Stimulated activated CD4-positive, alpha-beta T cell treated with anti-CD3 and anti-CD28 coated beads, Interleukin-4, amount 100 ng/mL, for 4 hours (primary cell): ENCODE results near the gene PPP1R12C.

ENCODE experiments used
- DNase-seq, 2 experiments: peaks; one replicate each; pipeline ENCODE4 v3.0.0-alpha.2; 2020

Gene PPP1R12C

DNA sequence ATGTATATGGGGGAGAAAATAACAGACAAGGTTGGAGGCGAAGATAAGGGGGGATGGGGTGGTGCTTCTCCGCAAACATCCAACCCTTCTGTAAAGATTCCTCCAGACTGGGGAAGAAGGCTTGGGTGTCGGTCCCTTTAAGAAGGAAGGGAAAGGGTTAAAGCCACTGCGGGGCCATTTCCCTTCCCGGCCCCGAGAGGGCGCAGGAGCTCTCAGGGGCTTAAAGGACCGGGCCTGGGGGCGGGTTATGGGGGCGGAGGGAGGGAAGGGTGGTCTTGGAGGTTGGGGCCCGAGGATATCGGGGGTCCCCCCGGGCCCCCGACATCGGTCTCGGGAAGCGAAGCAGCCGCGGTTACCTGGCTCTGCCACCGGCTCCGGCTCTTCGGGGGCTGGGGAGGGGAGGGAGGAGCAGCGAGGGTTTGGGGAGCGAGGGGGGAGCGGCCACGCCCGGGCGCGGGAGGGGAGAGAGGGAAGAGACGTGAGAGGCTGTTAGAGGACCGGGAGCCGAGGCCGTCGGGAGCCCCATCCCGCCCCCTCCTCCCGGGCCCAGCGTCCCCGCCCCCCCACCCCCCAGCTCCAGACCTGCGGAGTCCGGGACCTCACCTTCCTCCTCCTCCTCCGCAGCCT lies 28.8 kb upstream of the PPP1R12C start:
- no peak for DNase-seq

DNA sequence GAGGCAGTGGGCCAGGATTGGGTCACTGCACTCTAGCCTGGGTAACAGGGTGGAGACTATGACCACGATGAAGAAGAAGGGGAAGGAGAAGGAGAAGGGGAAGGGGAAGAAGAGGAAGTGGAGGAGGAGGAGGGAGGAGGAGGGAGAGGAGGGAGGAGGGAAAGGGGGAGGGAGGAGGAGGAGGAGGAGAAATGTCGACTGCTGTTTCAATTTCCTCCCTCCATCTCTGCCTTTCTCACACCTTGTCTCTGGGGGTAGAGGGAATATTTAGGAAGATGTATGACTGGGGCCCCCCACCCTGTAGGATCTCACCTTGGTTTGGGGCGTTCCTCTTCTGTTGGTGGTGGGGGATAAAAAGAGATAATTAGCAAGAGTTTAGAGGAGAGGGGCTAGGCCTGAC lies 27.8 kb upstream of the PPP1R12C start:
- DNase-seq: no peak

DNA sequence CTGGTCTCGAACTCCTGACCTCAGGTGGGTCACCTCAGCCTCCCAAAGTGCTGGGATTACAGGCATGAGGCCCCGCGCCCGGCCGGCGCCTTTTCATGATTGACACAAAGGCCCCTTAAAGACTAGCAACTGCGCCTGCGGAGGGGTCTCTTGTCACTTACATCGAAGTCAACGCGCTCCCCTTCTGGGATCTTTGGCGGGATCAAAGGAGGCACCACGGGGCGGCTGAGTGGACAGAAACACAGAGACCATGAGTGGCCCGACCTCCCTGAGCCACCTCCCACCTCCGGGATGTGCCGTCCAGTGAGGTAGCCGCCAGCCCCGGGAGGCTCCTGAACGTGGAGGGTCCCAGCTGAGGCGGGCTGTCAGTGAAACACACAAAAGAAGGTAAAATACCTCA lies 24.3 kb upstream of the PPP1R12C start:
- DNase-seq: no peak

- no peak for DNase-seq
Observed at GRCh38 chr19:55137915-55138314, 20.5 kb upstream of the PPP1R12C start.

GRCh38 chr19:55136399-55137102 lies 19.1 kb upstream of the PPP1R12C start:
- no peak for DNase-seq

DNA sequence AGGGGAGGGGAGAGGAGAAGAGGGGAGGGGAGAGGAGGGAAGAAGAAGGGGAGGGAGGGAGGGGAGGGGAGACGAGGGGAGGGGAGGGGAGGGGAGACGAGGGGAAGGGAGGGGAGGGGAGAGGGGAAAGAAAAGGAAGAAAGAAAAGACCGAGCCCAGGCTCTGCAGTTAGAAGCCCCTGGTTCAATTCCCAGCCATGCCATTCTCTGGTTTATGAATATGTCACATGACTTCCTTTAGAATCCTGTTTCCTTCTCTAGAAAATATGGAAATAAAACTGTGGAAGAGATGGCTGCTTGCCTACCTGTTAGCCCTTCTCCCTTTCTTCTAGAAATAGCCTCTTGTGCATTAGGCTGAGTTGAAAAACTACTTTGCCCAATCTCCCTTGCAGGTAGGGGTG lies 17.3 kb upstream of the PPP1R12C start:
- no peak for DNase-seq

GRCh38 chr19:55133639-55134444 lies 16.4 kb upstream of the PPP1R12C start:
- no peak for DNase-seq

GRCh38 chr19:55132453-55133129 lies 15.2 kb upstream of the PPP1R12C start:
- DNase-seq: no peak

GRCh38 chr19:55131421-55131820 lies 14.0 kb upstream of the PPP1R12C start:
- DNase-seq: no peak

GRCh38 chr19:55119053-55119452 lies 1.6 kb upstream of the PPP1R12C start:
- no peak for DNase-seq

GRCh38 chr19:55118401-55118991 lies 1.1 kb upstream of the PPP1R12C start:
- DNase-seq: no peak

- peak; percentile 97 to 98 for DNase-seq
Observed at GRCh38 chr19:55117663-55118391, 390 bp upstream of the PPP1R12C start.

- peak; percentile 45 to 50 for DNase-seq
Observed at GRCh38 chr19:55116232-55116858, 1.1 kb downstream of the PPP1R12C start.

GRCh38 chr19:55115446-55116065 lies 1.9 kb downstream of the PPP1R12C start:
- no peak for DNase-seq

DNA sequence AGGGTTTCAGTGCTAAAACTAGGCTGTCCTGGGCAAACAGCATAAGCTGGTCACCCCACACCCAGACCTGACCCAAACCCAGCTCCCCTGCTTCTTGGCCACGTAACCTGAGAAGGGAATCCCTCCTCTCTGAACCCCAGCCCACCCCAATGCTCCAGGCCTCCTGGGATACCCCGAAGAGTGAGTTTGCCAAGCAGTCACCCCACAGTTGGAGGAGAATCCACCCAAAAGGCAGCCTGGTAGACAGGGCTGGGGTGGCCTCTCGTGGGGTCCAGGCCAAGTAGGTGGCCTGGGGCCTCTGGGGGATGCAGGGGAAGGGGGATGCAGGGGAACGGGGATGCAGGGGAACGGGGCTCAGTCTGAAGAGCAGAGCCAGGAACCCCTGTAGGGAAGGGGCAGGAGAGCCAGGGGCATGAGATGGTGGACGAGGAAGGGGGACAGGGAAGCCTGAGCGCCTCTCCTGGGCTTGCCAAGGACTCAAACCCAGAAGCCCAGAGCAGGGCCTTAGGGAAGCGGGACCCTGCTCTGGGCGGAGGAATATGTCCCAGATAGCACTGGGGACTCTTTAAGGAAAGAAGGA lies 2.8 kb downstream of the PPP1R12C start:
- DNase-seq: no peak

DNA sequence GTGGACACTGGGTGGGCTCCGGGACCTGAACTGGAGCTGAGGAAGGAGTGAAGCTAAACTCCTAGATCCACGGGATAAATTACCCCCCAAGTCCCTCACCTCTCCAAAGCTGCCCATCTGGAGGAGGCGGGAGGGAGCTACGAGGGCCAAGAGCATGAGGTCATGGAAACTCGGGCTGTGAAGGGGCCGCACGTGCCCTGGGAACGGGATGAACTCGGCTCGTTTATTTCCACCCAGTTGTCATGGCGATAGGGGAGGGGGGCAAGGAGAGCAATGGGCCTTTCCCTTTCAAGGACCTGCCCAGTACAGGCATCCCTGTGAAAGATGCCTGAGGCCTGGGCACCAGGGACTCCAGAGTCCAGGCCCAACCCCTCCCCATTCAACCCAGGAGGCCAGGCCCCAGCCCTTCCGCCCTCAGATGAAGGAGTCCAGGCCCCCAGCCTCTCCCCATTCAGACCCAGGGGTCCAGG lies 3.8 kb downstream of the PPP1R12C start:
- DNase-seq: no peak

DNA sequence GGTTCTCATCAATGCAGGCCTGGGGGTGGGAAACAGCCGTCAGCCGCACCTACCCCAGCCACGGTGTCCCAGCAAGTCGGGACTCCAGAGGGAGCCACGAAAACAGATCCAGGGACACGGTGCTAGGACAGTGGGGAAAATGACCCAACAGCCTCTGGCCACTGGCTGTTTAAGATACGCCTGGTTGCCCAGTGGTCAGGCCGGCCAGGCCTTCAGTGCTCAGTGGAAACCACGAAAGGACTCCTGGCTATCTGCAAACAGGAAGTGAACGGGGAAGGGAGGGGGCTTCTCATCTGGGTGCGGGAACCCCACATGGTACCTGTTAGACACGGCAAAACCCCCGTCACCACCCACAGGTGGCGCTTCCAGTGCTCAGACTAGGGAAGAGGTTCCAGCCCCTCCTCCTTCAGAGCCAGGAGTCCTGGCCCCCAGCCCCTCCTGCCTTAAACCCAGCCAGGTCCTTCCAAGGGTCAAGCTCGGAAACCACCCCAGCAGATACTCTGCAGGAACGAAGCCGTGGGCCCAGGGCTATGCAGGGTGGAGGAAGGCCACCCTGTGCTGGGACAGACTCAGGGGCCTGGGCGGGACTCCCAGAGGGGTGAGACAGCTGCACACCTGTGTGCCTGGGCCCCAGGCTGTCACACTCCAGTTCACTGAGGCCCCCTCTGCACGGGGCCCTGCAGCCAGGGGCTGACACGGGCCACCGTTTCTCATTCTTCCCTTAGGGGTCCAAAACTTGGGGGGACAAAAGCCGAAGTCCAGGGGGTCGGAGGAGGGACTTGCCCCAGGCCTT lies 4.5 kb downstream of the PPP1R12C start:
- no peak for DNase-seq

DNA sequence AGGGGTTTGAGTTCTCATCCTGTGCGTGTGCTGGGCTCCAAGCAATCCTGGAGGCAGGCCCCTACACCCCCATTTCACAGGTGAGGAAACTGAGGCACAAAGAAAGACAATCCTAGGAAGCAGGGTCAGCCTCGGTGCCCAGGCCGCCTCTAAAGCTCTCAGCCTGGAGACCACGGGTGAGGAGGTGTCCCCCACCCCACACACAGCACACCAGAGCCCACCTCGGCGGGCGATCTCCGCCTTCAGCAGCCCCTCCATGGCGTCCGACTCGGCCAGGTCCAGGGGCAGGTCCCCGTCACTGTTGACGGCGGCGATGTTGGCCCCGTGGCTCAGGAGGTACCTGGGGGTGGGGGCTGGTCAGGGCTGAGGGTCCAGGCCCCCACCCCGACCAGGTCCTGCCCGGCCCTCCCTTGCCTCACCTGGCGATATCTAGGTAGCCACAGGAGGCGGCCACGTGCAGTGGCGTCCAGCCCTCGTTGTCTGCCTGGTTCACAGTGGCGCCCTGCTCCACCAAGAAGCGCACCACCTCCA lies 5.1 kb downstream of the PPP1R12C start:
- no peak for DNase-seq

DNA sequence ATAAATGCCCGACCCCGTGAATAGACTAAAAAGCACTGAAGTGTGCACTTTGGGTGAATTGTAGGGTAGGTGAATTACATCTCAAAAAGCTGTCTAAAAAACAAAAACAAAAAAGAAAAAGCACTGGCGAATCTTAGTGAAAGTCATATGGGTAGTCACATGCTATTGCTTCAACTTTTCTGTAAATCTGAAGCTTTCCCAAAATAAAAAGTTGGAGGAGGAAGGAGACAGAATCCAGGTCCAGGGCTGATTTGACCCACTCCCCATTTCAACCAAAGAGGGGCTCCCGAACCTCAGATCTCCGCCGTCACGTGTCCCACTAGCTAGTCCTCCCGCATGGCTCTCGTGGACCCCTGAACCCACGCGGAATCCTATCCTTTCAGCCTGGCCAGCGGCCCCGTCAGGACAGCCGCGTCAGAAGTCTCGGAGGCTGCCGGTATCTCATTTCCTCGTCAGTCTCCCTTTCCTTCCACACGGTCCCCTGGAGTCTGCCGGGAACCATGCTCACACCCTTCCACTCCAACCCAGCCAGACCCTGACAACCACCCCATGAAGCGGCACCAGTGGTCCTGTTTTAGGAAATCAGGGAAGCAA lies 6.1 kb downstream of the PPP1R12C start:
- DNase-seq: no peak
